NOMO-1 (cell line): ENCODE data around the gene ARID3B.
"Not testable (repeated sequence)": the region's sequence is repeated elsewhere in the genome, so short reads cannot be mapped to it uniquely, and the experiment has no call there.

ENCODE experiments used
- DNase-seq, 2 experiments: peaks; one replicate each; lab custom pipeline; 2025; ENCODE audit not compliant: unreplicated experiment in 2 of 2; lab: John Stamatoyannopoulos, UW

Gene ARID3B

GRCh38 chr15:74618841-74619596 lies 78.0 kb downstream of the ARID3B start:
- no peak for DNase-seq

- no peak for DNase-seq
Observed at GRCh38 chr15:74619916-74620635, 79.1 kb downstream of the ARID3B start.

- peak; percentile 56 to 58 for DNase-seq
Observed at GRCh38 chr15:74620636-74621545, 79.9 kb downstream of the ARID3B start.

GRCh38 chr15:74621546-74621920 lies 80.5 kb downstream of the ARID3B start:
- DNase-seq, result no peak

- DNase-seq, result no peak
Observed at GRCh38 chr15:74621936-74622335, 80.9 kb downstream of the ARID3B start.

- DNase-seq, result no peak
Observed at GRCh38 chr15:74622758-74623157, 81.7 kb downstream of the ARID3B start.

GRCh38 chr15:74624020-74624602 lies 83.1 kb downstream of the ARID3B start:
- DNase-seq, result no peak

- DNase-seq, result no peak
Observed at GRCh38 chr15:74625693-74626092, 84.7 kb downstream of the ARID3B start.

GRCh38 chr15:74626336-74626735 lies 85.3 kb downstream of the ARID3B start:
- no peak for DNase-seq

GRCh38 chr15:74626752-74627692 lies 86.0 kb downstream of the ARID3B start:
- DNase-seq, result peak in 1 of 2 experiments; percentile 33

- DNase-seq, result no peak
Observed at GRCh38 chr15:74627766-74628165, 86.7 kb downstream of the ARID3B start.

GRCh38 chr15:74628199-74628598 lies 87.2 kb downstream of the ARID3B start:
- no peak for DNase-seq

GRCh38 chr15:74628949-74629348 lies 87.9 kb downstream of the ARID3B start:
- DNase-seq, result no peak

- not testable (repeated sequence) for DNase-seq
Observed at GRCh38 chr15:74629696-74630095, 88.7 kb downstream of the ARID3B start.

- no peak for DNase-seq
Observed at GRCh38 chr15:74630284-74631086, 89.5 kb downstream of the ARID3B start.

GRCh38 chr15:74631087-74631385 lies 90.0 kb downstream of the ARID3B start:
- DNase-seq, result no peak

- DNase-seq, result no peak
Observed at GRCh38 chr15:74631408-74631807, 90.4 kb downstream of the ARID3B start.

- peak in 1 of 2 experiments; percentile 18 for DNase-seq
Observed at GRCh38 chr15:74631935-74632560, 91.0 kb downstream of the ARID3B start.

GRCh38 chr15:74632601-74633000 lies 91.6 kb downstream of the ARID3B start:
- DNase-seq, result no peak
